CD4-positive, alpha-beta T cell treated with Interleukin-2 at 100 ng/mL for 4 hours (primary cell): Measurements from ENCODE around the gene NECTIN1.

Source experiments
- DNase-seq: peaks from one replicate; pipeline ENCODE4 v3.0.0-alpha.2; 2020; ENCODE audit warnings: low spot score

NECTIN1 gene

GRCh38 chr11:119692540-119692820 is 36.5 kb downstream of the NECTIN1 start:
- DNase-seq = no peak

DNA sequence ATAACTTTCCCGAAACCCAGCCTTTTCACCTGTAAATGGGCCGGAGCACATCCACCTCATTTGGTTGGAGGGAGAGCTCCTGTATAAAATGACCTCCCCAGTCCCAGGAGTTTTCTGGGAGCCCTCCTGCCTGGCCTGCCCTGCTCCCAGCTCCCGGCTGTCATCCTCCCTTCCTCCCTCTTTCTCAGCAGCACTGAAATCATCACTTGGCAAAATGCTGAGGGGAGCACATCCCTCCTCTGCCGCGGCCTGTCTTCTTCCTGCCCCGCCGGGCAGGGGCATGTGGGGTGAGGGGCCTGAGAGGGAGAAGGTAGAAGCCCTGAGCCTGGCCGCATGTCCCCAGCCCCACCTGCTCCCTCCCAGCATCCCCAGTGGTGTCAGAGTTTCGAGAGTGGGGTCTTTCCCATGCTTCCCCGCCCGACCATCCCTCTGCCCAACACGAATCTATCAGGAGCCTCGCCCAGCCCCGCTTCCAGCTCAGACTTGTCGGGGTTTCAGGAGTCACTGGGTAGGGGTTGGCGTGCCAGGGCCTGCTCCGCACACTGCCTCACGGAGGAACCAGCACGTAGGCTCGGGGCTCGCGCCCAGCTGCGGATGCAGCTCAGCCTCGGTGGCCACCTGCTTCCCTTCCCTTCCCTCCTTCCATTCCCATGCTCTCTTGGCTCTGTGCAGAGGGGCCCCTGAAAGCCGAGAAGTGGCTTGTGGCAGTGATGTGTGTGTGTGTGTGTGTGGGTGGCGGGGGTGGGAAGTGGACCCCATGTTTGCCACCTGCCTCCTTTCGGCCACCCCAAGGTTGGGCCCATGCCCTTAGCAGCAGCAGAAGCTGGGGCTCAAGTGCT is 37.1 kb downstream of the NECTIN1 start:
- DNase-seq = no peak

DNA sequence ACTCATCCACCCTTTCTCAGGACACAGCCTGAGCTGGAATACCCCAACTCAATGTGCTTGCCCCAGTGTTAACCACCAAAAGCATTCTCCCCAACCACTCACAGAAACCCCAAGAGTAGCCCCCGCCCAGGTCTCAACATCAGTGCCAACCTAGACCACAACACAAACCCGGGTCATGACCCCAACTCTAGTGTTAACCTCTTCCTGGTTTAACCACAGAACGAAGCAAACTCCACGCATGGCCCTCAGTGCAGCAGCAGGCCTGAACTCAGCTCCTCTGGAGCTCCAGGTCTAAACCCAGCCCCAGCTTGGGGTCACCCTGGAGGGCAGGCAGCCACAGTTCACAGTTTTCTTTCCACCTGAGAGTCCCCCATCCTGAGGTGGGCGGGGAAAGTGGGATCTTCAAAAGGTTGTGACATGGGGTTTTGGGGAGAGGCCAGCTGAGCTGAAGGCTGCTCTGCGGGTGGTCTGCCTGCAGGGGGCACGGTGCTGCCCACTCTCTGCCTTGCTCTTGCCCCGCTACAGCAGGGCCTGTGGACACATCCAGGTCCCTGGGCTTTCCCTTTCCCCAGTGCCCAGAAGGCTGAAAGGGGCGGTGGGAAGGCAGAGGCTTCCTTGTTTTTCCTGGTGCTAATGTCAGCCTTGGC is 37.9 kb downstream of the NECTIN1 start:
- DNase-seq = no peak

- no peak for DNase-seq
Observed at GRCh38 chr11:119689302-119689701, 39.7 kb downstream of the NECTIN1 start.

DNA sequence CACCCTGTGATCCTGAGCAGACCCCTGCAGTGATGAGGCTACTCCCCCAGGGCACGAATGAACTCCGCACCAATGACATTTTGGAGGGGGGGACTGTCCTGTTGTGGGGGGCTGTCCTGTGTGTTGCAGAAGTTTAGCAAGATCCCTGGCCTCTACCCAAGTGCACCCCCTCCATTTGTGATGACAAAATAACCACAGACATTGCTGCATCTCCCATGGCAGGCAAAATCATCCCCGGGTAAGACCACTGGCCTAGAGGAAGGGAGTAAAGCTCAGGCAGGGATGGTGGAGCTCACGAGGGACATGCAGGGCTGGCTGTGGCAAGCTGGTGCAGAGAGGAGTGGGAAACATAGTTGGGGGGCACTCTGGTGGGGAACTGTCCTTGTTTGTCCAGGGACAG is 40.6 kb downstream of the NECTIN1 start:
- DNase-seq = no peak

GRCh38 chr11:119687373-119688046 is 41.5 kb downstream of the NECTIN1 start:
- DNase-seq = no peak

GRCh38 chr11:119686177-119686882 is 42.7 kb downstream of the NECTIN1 start:
- DNase-seq = no peak

- DNase-seq = no peak
Observed at GRCh38 chr11:119685111-119685746, 43.8 kb downstream of the NECTIN1 start.

- no peak for DNase-seq
Observed at GRCh38 chr11:119684361-119685110, 44.5 kb downstream of the NECTIN1 start.

DNA sequence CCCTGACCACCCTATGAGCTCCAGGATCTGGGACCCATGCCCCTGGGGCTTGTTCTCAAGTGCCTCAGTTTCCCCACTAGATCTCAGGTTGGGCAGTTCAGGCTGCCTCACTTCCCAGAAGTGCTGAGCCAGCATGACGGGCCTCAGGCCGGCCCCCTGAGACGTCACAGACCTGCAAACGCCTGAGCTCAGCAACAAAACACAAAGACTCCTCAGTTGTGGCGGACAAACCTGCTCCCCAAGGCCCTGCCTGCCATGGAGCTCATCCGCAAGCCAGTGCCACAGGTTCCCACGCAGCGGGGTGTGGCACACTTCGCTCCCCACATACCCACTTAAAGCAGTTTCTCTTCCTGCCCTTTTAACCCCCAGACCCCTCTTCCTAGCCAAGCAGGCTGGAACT is 45.2 kb downstream of the NECTIN1 start:
- DNase-seq = no peak

DNA sequence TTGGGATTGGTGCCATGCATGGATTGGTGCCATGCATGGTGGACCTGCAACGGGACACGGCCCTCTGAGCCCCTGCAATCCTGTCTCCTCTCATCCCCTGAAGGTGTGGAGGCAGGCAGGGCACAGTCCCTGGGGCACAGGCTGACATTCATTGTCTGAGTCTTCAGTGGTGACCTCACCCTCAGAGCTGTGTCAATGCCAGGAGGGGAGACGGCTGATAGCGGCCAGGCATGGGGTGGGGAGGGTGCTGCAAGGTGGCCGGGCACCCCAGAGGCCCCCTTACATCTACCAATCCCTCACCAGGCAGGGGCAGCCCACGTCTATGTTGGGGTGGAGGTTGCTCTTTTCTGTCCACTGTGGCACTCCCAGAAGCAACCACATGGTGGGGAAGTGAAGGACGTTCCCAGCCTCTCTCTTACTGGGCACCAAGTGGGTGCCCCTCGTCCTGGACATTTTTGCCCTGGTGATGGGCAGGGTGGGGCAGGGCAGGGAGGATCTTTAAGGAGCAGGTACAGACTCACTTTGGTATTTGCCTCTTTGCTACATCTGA is 47.6 kb downstream of the NECTIN1 start:
- no peak for DNase-seq

- DNase-seq = no peak
Observed at GRCh38 chr11:119680541-119681360, 48.2 kb downstream of the NECTIN1 start.

- no peak for DNase-seq
Observed at GRCh38 chr11:119679346-119679745, 49.7 kb downstream of the NECTIN1 start.

- DNase-seq = no peak
Observed at GRCh38 chr11:119678351-119678750, 50.6 kb downstream of the NECTIN1 start.

DNA sequence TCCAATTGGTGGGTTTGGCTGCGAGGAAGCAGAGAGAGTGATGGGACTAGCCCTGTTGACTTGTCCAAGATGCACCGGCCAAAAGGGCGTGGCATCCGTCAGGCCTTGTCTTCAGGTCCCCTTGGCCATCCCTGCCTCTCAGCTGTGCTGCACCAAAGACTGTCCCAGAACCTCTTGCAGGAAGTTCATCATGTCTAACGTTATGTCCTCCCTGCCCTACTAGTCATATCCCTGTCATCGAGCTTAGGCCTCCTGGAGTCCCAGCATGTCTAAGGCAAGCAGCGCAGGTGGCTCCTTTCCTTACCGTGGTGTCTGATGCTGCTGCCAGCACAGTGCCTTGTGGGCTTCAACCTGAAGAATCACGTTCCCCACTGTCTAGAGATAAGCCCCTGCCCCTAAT is 51.2 kb downstream of the NECTIN1 start:
- DNase-seq = no peak

DNA sequence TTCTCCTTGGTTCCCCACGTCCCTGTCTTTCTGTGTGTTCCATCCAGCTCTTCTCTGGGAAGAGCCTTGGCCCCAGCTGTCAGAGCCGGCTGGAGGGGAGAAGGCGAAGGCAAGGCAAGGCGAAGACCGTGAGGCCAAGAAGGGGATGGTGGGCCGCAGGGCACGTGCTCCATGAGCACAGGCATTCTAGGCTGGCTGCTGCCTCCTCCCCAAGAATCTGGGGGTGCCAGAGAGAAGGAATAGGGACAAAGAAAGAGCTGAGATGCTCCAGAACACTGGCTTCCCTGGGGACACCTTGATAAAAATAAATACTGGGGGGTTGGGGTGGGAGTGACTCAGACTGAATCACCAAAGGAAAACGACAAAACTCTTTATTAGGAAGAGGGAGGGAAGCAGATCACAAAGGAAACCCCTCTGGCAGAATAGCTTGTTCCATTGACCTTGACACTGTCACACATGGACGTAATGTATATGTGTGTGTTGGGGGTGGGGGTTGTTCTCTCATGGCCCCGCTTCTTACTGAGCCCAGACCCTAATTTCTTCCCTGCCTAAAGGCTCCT is 52.5 kb downstream of the NECTIN1 start:
- DNase-seq = no peak

GRCh38 chr11:119673759-119674336 is 55.2 kb downstream of the NECTIN1 start:
- DNase-seq = peak; percentile 5

DNA sequence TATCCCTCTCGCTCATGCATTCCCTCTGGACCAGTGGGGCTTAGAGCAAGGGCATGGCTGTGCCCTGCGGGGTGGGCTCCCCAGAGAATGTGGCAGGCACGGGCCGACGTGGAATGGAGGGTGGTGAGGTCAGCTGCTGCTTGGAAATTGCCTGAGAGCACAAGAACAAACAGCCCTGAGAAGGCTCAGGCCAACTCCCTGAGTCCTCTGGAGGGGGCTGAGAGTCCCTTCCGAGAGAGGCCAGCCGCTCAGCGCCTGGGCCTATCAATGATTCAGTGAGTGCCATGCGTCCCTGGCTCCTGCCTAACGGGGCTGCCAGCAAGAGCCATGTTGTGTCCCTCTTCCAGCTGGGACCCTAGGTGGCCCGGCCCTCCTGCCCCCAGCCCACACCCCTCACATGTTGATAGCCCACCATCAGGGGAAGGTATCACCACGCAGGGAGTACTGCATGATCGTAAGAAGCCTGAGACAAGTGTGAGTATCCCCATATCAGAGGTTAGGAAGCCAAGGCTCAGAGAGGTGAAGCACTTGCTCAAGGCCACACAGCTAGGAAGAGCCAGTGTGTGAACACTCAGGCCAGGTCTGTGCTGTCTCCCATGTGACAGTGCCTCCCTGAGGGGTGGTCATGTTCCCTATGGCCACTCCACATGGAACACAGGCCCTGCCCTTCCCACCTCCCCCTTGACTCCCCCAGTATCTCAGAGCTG is 55.8 kb downstream of the NECTIN1 start:
- no peak for DNase-seq

- no peak for DNase-seq
Observed at GRCh38 chr11:119672597-119672996, 56.4 kb downstream of the NECTIN1 start.
